ENCODE measurements around the gene HSPH1.
A peak's percentile ranks its signal among the peaks of the same experiment; 100 is the strongest.
"Not testable (repeated sequence)": the region's sequence is repeated elsewhere in the genome, so short reads cannot be mapped to it uniquely, and the experiment has no call there.

Gene HSPH1

GRCh38 chr13:31177813-31178495, 16.2 kb upstream of the HSPH1 start:
- DNase-seq (ENCODE audit: low spot score), result not testable (repeated sequence)

DNA sequence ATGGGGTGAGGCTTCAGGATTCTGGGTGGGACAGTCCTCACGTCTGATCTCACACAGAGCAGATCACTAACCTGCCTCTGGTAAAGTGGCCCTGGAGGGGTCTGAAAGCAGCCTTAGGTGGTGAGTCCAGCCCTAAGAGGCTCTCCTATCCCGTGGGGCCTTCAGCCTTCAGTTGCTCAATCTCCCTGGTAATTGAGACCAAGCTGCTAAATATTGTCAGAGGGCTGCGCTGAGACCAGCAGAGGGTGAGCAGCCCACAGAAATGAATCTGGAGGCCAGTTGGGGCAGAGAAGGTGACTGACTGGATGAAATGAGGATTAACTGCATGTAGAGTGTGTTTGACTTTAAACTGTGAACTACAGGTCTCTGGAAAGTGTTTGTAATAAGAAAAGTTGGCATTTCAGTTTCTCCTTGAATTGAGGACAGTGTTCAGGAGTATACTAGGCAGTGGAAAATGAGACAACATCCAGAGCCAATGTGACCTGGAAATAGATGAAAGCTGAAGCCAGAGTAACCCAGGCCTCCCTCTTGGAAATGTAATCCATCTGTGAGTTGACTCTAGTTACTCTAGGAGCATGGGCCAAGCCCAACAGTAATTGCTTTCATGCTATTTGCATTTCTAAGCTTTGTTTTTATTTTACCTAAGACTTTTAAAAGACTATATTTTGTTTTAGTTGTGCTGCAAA, 14.3 kb upstream of the HSPH1 start:
- no peak for DNase-seq (ENCODE audit: low spot score)

DNA sequence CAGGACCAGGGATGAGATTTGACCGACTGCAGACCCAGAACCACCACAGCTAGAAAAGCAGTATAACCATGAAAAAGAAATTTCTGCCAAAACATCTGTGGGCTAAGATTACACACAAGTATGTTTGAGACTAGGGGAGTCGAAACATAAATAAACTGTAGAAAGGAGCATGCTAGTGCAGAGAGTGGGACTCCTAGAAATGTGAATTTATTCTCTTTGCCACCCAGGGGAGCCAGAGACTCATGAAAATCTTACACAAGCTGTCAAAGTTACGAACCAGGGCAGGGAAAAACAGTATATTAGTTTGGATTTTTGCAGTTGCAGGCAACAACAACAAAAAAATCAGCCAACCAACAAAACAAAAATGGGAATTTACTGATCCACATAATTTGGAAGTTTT, 12.3 kb upstream of the HSPH1 start:
- no peak for DNase-seq (ENCODE audit: low spot score)

DNA sequence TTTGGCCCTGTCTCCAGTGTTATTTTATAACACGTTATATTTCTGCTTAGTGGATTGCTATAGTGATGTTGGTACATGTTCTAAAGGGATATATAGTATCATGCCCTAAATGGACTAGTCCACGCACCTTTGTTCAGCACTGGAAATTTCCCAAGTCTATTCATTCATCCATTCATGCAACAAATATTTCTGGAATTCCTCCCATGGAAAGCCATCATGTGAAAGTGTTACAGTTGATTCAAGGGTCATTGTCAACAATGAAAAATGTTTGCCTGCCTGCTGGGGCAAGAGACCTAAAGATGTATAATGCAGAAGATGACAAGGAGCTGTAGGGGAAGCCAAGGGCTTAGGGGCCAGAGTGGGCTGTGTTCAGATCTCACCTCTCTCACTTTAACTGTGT, 10.8 kb upstream of the HSPH1 start:
- DNase-seq (ENCODE audit: low spot score), result no peak

DNA sequence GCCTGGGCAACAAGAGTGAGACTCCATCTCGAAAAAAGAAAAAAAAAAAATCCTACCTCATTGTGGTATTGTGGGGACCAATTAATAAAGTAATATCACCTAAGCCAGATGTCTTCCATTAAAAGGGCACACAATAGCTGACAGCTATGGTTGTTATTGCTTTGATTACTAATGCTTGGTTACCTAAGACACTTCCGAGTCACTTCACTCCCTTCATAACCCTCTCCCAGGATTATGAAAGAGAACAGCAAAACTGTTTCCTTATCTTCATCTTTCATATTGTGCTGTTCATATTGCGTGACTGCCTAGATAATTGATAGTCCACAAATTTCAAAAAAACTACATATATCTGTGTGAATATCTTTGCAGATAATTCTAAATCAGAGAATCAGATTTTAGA, 10.3 kb upstream of the HSPH1 start:
- no peak for DNase-seq (ENCODE audit: low spot score)

GRCh38 chr13:31168736-31169135, 7.0 kb upstream of the HSPH1 start:
- no peak for DNase-seq (ENCODE audit: low spot score)

- no peak for DNase-seq (ENCODE audit: low spot score)
These were observed 6.5 kb upstream of the HSPH1 start for GRCh38 chr13:31168166-31168565.

DNA sequence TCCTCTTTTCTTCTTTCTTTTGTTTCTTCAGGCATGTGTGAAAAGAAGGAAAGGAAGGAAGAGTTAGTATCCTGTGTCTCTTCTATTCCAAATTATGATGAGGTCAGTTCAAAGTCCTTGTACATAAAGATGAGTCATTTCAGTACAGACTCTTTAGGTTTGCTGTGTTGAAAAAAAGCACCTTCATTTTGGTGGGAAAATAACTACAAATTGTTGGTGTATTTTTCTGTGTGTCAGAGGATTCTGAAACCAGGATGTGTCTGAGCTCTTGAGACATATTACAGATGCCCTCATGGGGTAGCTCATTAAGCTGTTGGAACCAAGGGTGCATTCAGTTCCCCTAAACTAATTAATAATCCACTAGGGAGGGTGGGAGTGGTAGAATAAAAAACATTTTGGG, 5.8 kb upstream of the HSPH1 start:
- DNase-seq (ENCODE audit: low spot score), result no peak

DNA sequence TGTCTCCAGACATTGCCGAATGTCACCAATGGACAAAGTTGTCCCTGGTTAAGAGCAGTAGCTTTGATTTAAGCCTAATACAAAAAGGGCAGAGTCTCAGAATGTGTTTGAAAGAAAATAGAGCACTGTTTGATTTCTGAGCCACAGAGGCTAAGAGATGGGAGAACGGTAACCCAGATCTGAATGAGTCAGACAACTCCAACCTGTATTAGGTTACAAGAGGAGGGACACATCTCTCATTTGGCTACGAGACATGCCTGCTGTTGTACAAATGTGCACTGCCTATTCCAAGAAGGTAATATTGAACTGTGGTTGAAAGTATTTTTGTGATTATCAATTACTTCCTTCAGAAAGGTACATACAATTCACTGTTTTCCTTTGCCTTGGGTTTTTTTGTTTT, 4.9 kb upstream of the HSPH1 start:
- no peak for DNase-seq (ENCODE audit: low spot score)

DNA sequence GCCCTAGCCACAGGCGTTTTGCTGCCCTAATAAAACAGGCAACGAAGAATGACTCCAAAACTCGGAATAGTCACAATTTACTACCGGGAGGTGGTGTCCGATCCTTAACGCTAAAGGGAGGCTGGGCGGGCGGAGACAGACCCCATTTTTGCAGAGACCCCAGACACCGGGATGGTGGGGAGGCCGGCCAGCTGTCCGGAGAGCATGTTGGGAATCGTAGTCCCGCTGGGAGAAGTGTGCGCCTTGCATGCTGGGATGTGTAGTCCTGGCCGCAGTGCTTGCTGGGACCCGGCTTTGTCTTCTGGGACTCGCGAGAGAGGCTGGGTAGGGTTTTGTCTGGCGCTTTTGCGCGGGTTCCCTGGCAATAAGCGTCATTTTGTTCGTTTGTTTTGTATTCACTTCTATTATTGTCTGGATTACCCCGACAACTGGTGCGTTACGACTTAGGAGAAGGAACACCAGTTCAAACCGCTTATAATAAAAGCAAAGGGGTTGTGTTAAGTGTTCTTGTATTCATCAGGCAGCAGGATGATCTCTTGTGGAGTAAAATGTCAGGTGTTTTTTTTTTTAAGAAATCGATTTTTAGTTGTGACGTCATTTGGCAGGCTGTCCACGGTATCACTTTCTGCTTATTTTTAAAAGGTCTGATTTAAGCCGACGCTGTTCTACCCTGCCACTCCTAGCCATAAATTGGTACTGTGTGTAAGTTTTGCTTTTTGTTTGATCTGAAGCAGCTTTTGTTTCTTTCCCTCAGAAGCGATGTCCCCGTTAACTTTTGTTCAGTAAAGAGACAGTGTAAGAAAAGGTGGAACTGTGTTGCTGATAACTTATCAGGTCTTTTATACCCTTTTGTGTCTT, 676 bp upstream of the HSPH1 start:
- peak; percentile 91 for DNase-seq (ENCODE audit: low spot score)

DNA sequence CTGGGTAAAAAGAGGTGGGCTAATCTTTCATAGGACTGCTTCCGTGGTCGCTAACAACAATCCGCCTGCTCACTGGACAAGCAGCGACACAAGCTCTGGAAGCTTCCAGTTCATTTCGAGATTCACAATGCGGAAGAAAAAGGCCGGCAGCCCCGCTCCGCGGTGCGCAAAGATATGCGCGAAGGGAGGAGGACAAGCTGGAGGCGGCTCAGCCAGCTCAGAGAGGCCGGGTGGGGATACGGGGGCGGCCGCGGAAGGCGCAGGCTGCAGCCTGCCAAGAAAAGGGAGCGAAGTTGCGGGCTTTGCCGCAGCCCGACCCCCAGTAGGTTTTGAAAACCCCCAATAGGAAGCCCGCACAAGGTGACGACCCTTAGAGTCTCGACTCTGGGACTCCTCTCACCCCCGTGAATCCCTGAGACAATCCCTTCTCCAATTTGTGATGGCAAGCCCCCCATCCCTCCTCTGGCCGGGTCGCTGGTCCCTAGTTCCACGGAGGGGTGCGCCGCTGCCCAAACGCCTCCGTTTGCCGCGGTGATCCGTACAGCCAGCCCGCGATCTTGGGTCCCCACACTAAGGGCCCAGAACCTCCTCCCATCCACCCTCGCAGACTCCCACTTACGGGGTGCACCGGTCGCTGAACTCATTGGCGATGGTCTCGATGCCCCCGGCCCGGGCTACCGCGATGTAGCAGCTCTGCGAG, 697 bp downstream of the HSPH1 start:
- peak; percentile 62 for DNase-seq (ENCODE audit: low spot score)

- DNase-seq (ENCODE audit: low spot score), result no peak
These were observed 2.4 kb downstream of the HSPH1 start for GRCh38 chr13:31159306-31159705.

DNA sequence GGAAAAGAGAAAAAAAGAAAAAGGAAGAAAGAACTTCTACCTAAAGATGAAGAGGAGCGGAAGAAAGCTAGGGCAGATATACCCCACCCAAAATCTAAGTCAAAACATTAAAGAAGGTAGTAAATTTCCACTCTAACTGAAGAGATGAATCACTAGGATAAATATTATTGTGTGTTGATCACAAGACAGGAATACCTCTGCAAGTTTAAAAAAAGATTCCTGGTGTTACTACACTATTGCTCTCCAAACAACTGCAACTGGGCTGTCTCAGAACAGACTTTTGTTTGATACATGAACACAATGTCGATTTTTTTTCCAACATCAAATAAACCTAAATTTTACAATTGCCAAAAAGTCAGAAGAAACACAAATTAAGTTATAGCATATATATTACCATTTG, 6.8 kb downstream of the HSPH1 start:
- DNase-seq (ENCODE audit: low spot score), result no peak

DNA sequence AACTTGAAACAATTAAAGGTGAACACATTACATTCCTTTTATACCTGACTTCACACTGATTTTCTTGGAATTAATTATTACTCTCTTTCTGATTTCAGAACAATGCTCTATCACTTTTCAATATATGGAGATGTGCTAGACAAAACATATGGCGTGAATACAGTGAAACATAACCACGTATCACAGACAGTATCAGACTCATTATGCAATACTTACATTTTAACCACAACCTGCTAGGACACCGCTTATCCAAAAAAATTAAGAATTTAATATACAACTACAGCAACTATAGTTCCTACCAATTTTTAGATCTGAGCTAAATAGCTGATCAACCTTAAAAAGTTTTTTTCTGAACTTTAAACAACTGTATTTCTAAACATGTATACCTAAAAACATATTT, 9.9 kb downstream of the HSPH1 start:
- no peak for DNase-seq (ENCODE audit: low spot score)

- DNase-seq (ENCODE audit: low spot score), result no peak
These were observed 11.3 kb downstream of the HSPH1 start for GRCh38 chr13:31150315-31150985.

GRCh38 chr13:31149604-31150003, 12.1 kb downstream of the HSPH1 start:
- no peak for DNase-seq (ENCODE audit: low spot score)

GRCh38 chr13:31145417-31145816, 16.3 kb downstream of the HSPH1 start:
- no peak for DNase-seq (ENCODE audit: low spot score)

- DNase-seq (ENCODE audit: low spot score), result no peak
These were observed 23.2 kb downstream of the HSPH1 start for GRCh38 chr13:31138515-31138914.

GRCh38 chr13:31136724-31137123, 25.0 kb downstream of the HSPH1 start:
- no peak for DNase-seq (ENCODE audit: low spot score)

GRCh38 chr13:31134039-31134711, 27.5 kb downstream of the HSPH1 start:
- DNase-seq (ENCODE audit: low spot score), result no peak

- no peak for DNase-seq (ENCODE audit: low spot score)
These were observed 28.1 kb downstream of the HSPH1 start for GRCh38 chr13:31133621-31134020.
